Hindlimb muscle (tissue), 1 donor: ENCODE measurements around the gene OR5D16. TPM values are rescaled to one million over a fixed set of nuclear protein-coding genes. Genes with fewer than 3 reads are reported as not detected.
"Not testable (repeated sequence)": the region's sequence is repeated elsewhere in the genome, so short reads cannot be mapped to it uniquely, and the experiment has no call there.

ENCODE experiments used
- DNase-seq: peaks from one replicate; pipeline ENCODE4 v3.0.0-alpha.2; 2013
- polyA plus RNA-seq: library from polyadenylated mRNA; unstranded; fragments of 120-200 nt; gene quantifications from one replicate; pipeline ENCODE4 v1.2.1, GENCODE V29; 2013; ENCODE audit not compliant: insufficient read length

OR5D16 gene
- polyA plus RNA-seq, result not detected

GRCh38 chr11:55838452-55838851 is at the start of gene OR5D16:
Gene OR5D16 (plus strand): TSS chr11:55838752. CDS start chr11:55838752, 0 bp downstream.
- no peak for DNase-seq

GRCh38 chr11:55791606-55792005 is 46.9 kb upstream of the OR5D16 start:
- no peak for DNase-seq

GRCh38 chr11:55793321-55793720 is 45.2 kb upstream of the OR5D16 start:
- no peak for DNase-seq

- no peak for DNase-seq
Measured at GRCh38 chr11:55795256-55795655, 43.3 kb upstream of the OR5D16 start, which contains the start of gene OR5D14. Gene OR5D14 (plus strand): TSS chr11:55795556. CDS start chr11:55795556, 0 bp downstream.

- no peak for DNase-seq
Measured at GRCh38 chr11:55806248-55806647, 32.3 kb upstream of the OR5D16 start.

- DNase-seq, result no peak
Measured at GRCh38 chr11:55811067-55811466, 27.5 kb upstream of the OR5D16 start, which contains the start of gene OR5L1. Gene OR5L1 (plus strand): TSS chr11:55811367. CDS start chr11:55811467, 100 bp downstream.

GRCh38 chr11:55819330-55819729 is 19.2 kb upstream of the OR5D16 start, which contains the start of gene OR5D18:
Gene OR5D18 (plus strand): TSS chr11:55819630. CDS start chr11:55819630, 0 bp downstream.
- DNase-seq, result no peak

GRCh38 chr11:55826919-55827318 is 11.6 kb upstream of the OR5D16 start, which contains the start of gene OR5L2:
Gene OR5L2 (plus strand): TSS chr11:55827219. CDS start chr11:55827219, 0 bp downstream.
- DNase-seq, result no peak

GRCh38 chr11:55847453-55847852 is 8.9 kb downstream of the OR5D16 start:
- no peak for DNase-seq

GRCh38 chr11:55849037-55849436 is 10.5 kb downstream of the OR5D16 start:
- DNase-seq, result no peak

- no peak for DNase-seq
Measured at GRCh38 chr11:55852141-55852540, 13.6 kb downstream of the OR5D16 start.

- no peak for DNase-seq
Measured at GRCh38 chr11:55854704-55855103, 16.2 kb downstream of the OR5D16 start.

- DNase-seq, result not testable (repeated sequence)
Measured at GRCh38 chr11:55867354-55867753, 28.8 kb downstream of the OR5D16 start.

GRCh38 chr11:55872731-55873130 is 34.2 kb downstream of the OR5D16 start:
- not testable (repeated sequence) for DNase-seq

GRCh38 chr11:55873146-55873545 is 34.6 kb downstream of the OR5D16 start:
- not testable (repeated sequence) for DNase-seq

- DNase-seq, result not testable (repeated sequence)
Measured at GRCh38 chr11:55882997-55883396, 44.4 kb downstream of the OR5D16 start, which contains the start of gene TRIM51. Gene TRIM51 (plus strand): TSS chr11:55883297. CDS start chr11:55885429, 2,132 bp downstream.

- DNase-seq, result not testable (repeated sequence)
Measured at GRCh38 chr11:55884995-55885394, 46.4 kb downstream of the OR5D16 start.

- not testable (repeated sequence) for DNase-seq
Measured at GRCh38 chr11:55885481-55885880, 46.9 kb downstream of the OR5D16 start.

Other genes with a start within 250 kb of the OR5D16 start
- not detected for gene OR4C11, start 231.1 kb upstream of the OR5D16 start, polyA plus RNA-seq
- gene OR4P4, start 203.6 kb upstream of the OR5D16 start, polyA plus RNA-seq, result 0.15 TPM
- gene OR4S2, start 190.4 kb upstream of the OR5D16 start, polyA plus RNA-seq, result not detected
- not detected for gene OR4C6, start 176.6 kb upstream of the OR5D16 start, polyA plus RNA-seq
- gene OR5D13, start 65.3 kb upstream of the OR5D16 start, polyA plus RNA-seq, result not detected
- gene OR5D14, start 43.2 kb upstream of the OR5D16 start, polyA plus RNA-seq, result not detected
- not detected for gene OR5L1, start 27.4 kb upstream of the OR5D16 start, polyA plus RNA-seq
- gene OR5D18, start 19.1 kb upstream of the OR5D16 start, polyA plus RNA-seq, result not detected
- gene OR5L2, start 11.5 kb upstream of the OR5D16 start, polyA plus RNA-seq, result not detected
- gene TRIM51, start 44.5 kb downstream of the OR5D16 start, polyA plus RNA-seq, result not detected
- gene OR5W2, start 75.8 kb downstream of the OR5D16 start, polyA plus RNA-seq, result not detected
- gene OR5I1, start 97.6 kb downstream of the OR5D16 start, polyA plus RNA-seq, result not detected
- not detected for gene OR10AG1, start 131.2 kb downstream of the OR5D16 start, polyA plus RNA-seq
- gene OR5F1, start 155.9 kb downstream of the OR5D16 start, polyA plus RNA-seq, result not detected
- not detected for gene OR5AS1, start 188.9 kb downstream of the OR5D16 start, polyA plus RNA-seq